ENCODE data around the gene DLL4. TPM values are rescaled to one million over a fixed set of nuclear protein-coding genes. Genes with fewer than 3 reads are reported as not detected.

Gene DLL4
- total and polyA plus RNA-seq, 2 donors (not counting 1 experiment from before 2014, with no cell fraction given): 0.07 to 0.30 TPM

GRCh38 chr15:40984964-40985363 lies 55.8 kb downstream of the DLL4 start:
- H3K4me3 Mint-ChIP-seq: no peak overlapping the region

More at GRCh38 chr15:40984964-40985363, 55.8 kb downstream of the DLL4 start:
- no peak for TF ChIP-seq CTCF (IDR thresholded peaks at IDR 0.05)
- no peak for TF ChIP-seq EZH2 (IDR thresholded peaks at IDR 0.05; ENCODE audit: borderline replicate concordance, insufficient read depth, low read depth, low read length, poor library complexity, severe bottlenecking)
- no peaks in the 10 kb centered on the region for H4K20me1 ChIP-seq (ENCODE audit: control insufficient read depth, insufficient read depth, low read length, poor library complexity, severe bottlenecking)
- H3K27me3 ChIP-seq (replicated peaks in 1 of 4; ENCODE audit: control extremely low read depth in 1 of 4, control insufficient read depth in 3 of 4, insufficient read depth in 4 of 4, low read length in 3 of 4): no peaks in the 10 kb centered on the region
- no peaks in the 10 kb centered on the region for H3K79me2 ChIP-seq (ENCODE audit: control insufficient read depth, insufficient read depth, low read length)
- no peak overlapping the region for H3K27ac ChIP-seq (ENCODE audit: low read length in 2 of 2)
- no peaks in the 10 kb centered on the region for H3K9me3 ChIP-seq (ENCODE audit: control extremely low read depth in 1 of 3, control insufficient read depth in 2 of 3, insufficient read depth in 1 of 3, low read length in 2 of 3)
- H3K27me3 Mint-ChIP-seq: no peaks in the 10 kb centered on the region
- ATAC-seq (ENCODE audit: low read depth) (no peak), DNase-seq (no peak)
- H3K9me3 Mint-ChIP-seq (ENCODE audit: insufficient read depth): no peaks in the 10 kb centered on the region
- CTCF ChIA-PET: no interaction called here
- POLR2A ChIA-PET: interaction anchor here (1.1 kb wide), 1 partner anchor 79 kb away, joined by 11 read pairs; no protein-coding TSS in a partner anchor
- H3K4me1 ChIP-seq (ENCODE audit: control insufficient read depth in 2 of 2, insufficient read depth in 2 of 2, low read length in 2 of 2): no peaks in the 10 kb centered on the region
- intact Hi-C loops (cut with micrococcal nuclease): loop anchor here (2.0 kb wide), 1 partner anchor 20 kb away; no protein-coding TSS in a partner anchor
- H3K4me1 Mint-ChIP-seq: no peaks in the 10 kb centered on the region
- H3K4me2 ChIP-seq (replicated peaks; ENCODE audit: low read depth, low read length, poor library complexity, severe bottlenecking): no peak overlapping the region
- WGBS (ENCODE audit: insufficient coverage): 89% methylated on average over 2 of the region's 4 CpGs
- no peak overlapping the region for H3K9ac ChIP-seq (ENCODE audit: low read length)
- no peak overlapping the region for H3K27ac Mint-ChIP-seq
- no peak overlapping the region for H3K4me3 ChIP-seq (ENCODE audit: control extremely low read depth in 1 of 5, extremely low read depth in 1 of 5, insufficient read depth in 1 of 5, low read depth in 2 of 5, low read length in 4 of 5)
- peaks cover 4 to 88% of the 10 kb centered on the region in 2 experiments for H3K36me3 ChIP-seq (replicated peaks in 1 of 2; ENCODE audit: control extremely low read depth in 1 of 2, control insufficient read depth in 1 of 2, extremely low read depth in 1 of 2, insufficient read depth in 2 of 2, low read length in 1 of 2)
- H2AFZ ChIP-seq (ENCODE audit: insufficient read depth, low read depth, low read length, poor library complexity, severe bottlenecking): no peak overlapping the region
